GM18951 (cell line): ENCODE measurements around the gene RNF217.

Experiments used
- POLR2A ChIP-seq: IDR thresholded peaks from 4 replicates; pipeline ENCODE4 v1.6.1; 2011; ENCODE audit warnings: mild to moderate bottlenecking; ENCODE audit not compliant: insufficient read length, insufficient read depth; ENCODE audit errors: extremely low read depth
- in situ Hi-C: fragments of 300-500 bp; cut with MboI; formaldehyde crosslinking; loops from one replicate; pipeline ENCODE4 v1.12.0; 2022; ENCODE audit warnings: low sequenced_read_pairs, mixed read lengths, inconsistent platforms; ENCODE audit not compliant: unreplicated experiment

The RNF217 gene

GRCh38 chr6:124989136-124989983 is 27.1 kb downstream of the RNF217 start:
- no peak for TF ChIP-seq POLR2A
- in situ Hi-C loops = no loop called here

- in situ Hi-C loops = no loop called here
- TF ChIP-seq POLR2A = no peak
Observed at GRCh38 chr6:124990988-124991387, 28.8 kb downstream of the RNF217 start.

- no peak for TF ChIP-seq POLR2A
- in situ Hi-C loops = no loop called here
Observed at GRCh38 chr6:124991764-124992295, 29.6 kb downstream of the RNF217 start.

GRCh38 chr6:124993327-124993726 is 31.1 kb downstream of the RNF217 start:
- in situ Hi-C loops = no loop called here
- TF ChIP-seq POLR2A = no peak

GRCh38 chr6:124994648-124995047 is 32.4 kb downstream of the RNF217 start:
- TF ChIP-seq POLR2A = no peak
- in situ Hi-C loops = no loop called here

- no peak for TF ChIP-seq POLR2A
- in situ Hi-C loops = no loop called here
Observed at GRCh38 chr6:124995131-124995530, 32.9 kb downstream of the RNF217 start.

GRCh38 chr6:124995645-124996325 is 33.5 kb downstream of the RNF217 start:
- in situ Hi-C loops = no loop called here
- TF ChIP-seq POLR2A = no peak

- TF ChIP-seq POLR2A = no peak
- in situ Hi-C loops = no loop called here
Observed at GRCh38 chr6:124996411-124996810, 34.2 kb downstream of the RNF217 start.

- in situ Hi-C loops = no loop called here
- no peak for TF ChIP-seq POLR2A
Observed at GRCh38 chr6:124997196-124997875, 35.1 kb downstream of the RNF217 start.

GRCh38 chr6:124999105-124999764 is 37.0 kb downstream of the RNF217 start:
- TF ChIP-seq POLR2A = no peak
- in situ Hi-C loops = no loop called here

- no peak for TF ChIP-seq POLR2A
- in situ Hi-C loops = no loop called here
Observed at GRCh38 chr6:125001684-125002405, 39.6 kb downstream of the RNF217 start.

- in situ Hi-C loops = no loop called here
- TF ChIP-seq POLR2A = no peak
Observed at GRCh38 chr6:125002406-125002741, 40.1 kb downstream of the RNF217 start.

GRCh38 chr6:125003070-125003469 is 40.8 kb downstream of the RNF217 start:
- TF ChIP-seq POLR2A = no peak
- in situ Hi-C loops = no loop called here

GRCh38 chr6:125004198-125004597 is 42.0 kb downstream of the RNF217 start:
- TF ChIP-seq POLR2A = no peak
- in situ Hi-C loops = no loop called here
